ENCODE measurements around the gene RAD51B.

RAD51B gene

DNA sequence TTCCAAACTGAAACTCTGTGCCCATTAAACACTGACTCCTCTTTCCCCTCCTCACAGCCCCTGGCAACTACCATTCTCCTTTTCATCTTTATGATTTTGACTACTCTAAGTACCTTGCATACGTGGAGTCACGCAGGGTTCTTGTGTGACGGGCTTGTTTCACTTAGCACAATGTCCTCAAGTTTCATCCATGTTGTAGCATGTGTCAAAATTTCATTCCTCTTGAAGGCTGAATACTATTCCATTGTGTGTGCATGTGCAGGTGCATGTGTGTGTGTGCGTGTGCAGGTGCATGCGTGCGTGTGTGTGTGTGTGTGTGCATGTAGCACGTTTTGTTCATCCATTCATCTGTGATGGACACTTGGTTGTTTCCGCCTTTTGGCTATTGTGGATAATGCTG lies 867.1 kb downstream of the RAD51B start:
- Mint-ChIP-seq H3K27ac (no peak overlapping the region), H3K4me1 (peaks cover 57% of the 10 kb centered on the region), H3K4me3 (no peak overlapping the region), H3K36me3 (peaks cover 7% of the 10 kb centered on the region), H3K9me3 (no peaks in the 10 kb centered on the region)
- DNase-seq (ENCODE audit: low spot score in 2 of 2), result no peak
- ATAC-seq, result no peak

DNA sequence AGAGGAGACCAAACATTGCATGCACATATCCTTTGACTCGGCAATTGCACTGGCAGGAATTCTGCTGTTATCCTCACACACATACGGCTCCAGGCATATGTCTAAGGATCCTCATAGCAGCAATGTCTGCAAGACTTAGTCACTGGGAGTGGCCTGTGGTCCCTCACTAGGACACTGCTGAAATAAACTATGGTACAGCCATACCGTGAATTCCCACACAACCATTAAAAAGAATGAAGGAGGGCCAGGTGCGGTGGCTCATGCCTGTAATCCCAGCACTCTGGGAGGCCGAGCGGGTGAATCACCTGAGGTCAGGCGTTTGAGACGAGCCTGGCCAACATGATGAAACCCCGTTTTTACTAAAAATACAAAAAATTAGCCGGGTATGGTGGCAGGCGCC lies 868.2 kb downstream of the RAD51B start:
- no peak for DNase-seq (ENCODE audit: low spot score in 2 of 2)
- Mint-ChIP-seq H3K4me3 (no peak overlapping the region), H3K9me3 (no peaks in the 10 kb centered on the region), H3K27ac (no peak overlapping the region), H3K4me1 (peaks cover 57% of the 10 kb centered on the region), H3K36me3 (peaks cover 13% of the 10 kb centered on the region)
- no peak for ATAC-seq

DNA sequence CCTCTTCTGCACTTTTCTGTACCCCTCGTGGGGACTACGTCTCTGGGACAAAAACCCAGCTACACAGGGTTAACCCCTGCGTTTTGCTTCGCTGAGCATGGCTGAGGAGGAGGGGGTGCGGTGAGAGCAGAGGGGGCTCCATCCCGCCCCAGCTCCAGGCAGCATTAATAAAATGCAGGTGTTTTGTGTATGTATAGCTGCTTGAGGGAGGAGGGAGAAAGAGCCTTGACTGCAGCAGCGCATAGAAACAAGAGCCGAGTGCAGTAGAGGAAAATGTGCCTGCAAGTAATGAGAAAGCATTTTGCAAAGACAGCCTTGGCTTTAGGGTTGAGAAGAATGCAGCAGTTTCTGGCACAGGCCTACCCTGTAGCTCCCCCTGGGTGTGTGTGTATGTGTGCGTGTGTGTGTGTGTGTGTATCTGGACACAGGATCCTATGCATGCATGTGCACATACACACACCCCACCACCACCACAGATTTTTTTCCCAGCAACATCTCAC lies 869.3 kb downstream of the RAD51B start:
- H3K9me3 Mint-ChIP-seq, result no peaks in the 10 kb centered on the region
- no peak for DNase-seq (ENCODE audit: low spot score in 2 of 2)
- H3K27ac Mint-ChIP-seq, result peak overlapping the region; percentile 24
- peaks cover 59% of the 10 kb centered on the region for H3K4me1 Mint-ChIP-seq
- peaks cover 13% of the 10 kb centered on the region for H3K36me3 Mint-ChIP-seq
- no peak for ATAC-seq
- no peak overlapping the region for H3K4me3 Mint-ChIP-seq

DNA sequence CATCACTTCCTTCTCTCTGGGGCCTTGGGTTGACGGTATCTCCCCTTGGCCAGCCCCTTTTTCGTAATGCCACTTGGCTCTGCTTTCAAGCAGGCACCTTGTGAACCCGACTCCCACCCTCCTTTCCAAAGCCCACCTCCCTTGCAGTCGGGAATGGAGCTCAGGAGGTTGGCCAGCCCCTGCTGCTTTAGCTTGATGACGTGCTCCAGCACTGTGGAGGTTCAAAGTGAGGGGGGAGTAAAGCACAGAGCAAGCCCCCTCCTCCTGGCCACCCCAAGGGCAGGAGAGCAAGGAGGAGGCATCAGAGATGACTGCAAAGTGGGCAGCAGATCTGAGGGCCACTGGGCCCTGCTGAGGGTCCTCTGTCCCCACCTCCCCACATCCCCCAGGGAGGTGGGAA lies 869.9 kb downstream of the RAD51B start:
- H3K27ac Mint-ChIP-seq, result peak overlapping the region; percentile 24

DNA sequence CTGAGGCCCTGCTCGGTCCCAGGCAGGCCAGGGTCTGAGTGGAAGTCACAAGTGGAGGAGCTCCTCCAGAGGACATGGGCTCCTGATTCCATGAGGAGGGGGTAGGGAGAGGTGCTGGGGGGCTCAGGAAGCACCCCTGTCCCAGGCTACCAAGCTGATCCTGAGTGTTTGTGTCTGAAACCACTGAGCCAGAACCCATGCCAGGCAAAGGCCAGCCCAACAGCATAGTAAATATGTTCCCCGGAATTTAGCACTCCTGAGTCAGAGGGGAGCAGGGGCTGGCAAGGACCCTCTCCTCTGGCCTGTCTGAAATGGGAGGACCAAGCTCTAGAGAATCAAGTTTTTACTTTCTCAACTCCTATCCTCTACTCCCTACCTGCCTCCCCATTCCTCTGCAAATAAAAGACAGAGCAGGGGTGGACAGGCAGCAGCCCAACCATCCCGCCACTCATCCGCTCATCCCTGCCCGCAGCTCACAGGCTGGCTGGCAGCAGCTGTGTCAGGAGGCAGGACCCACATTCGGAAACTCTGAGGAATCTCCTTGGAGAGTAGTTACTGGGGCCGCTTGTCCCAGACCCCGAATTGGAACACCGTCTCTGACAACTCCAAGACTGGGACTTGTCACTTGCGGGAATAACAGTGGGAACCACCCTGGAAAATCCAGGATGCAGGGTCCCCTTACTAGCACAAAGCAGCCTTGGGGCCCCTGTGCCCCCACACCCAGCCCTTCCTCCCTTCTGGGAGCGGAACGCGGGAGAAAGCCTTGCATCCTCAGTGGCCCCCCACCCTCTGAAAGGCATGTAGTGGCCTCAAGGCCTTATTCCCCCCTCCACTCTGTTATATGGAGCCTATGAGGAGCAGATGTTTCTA lies 870.7 kb downstream of the RAD51B start:
- DNase-seq (ENCODE audit: low spot score in 2 of 2), result no peak
- no peaks in the 10 kb centered on the region for H3K9me3 Mint-ChIP-seq
- peaks cover 15% of the 10 kb centered on the region for H3K36me3 Mint-ChIP-seq
- H3K27ac Mint-ChIP-seq, result no peak overlapping the region
- no peak overlapping the region for H3K4me3 Mint-ChIP-seq
- no peak for ATAC-seq
- peaks cover 59% of the 10 kb centered on the region for H3K4me1 Mint-ChIP-seq

More for the DNA sequence above, 869.9 kb downstream of the RAD51B start:
- Mint-ChIP-seq H3K9me3 (no peaks in the 10 kb centered on the region), H3K36me3 (peaks cover 13% of the 10 kb centered on the region), H3K4me3 (no peak overlapping the region), H3K4me1 (peaks cover 59% of the 10 kb centered on the region)
- DNase-seq (ENCODE audit: low spot score in 2 of 2), result no peak
- no peak for ATAC-seq

DNA sequence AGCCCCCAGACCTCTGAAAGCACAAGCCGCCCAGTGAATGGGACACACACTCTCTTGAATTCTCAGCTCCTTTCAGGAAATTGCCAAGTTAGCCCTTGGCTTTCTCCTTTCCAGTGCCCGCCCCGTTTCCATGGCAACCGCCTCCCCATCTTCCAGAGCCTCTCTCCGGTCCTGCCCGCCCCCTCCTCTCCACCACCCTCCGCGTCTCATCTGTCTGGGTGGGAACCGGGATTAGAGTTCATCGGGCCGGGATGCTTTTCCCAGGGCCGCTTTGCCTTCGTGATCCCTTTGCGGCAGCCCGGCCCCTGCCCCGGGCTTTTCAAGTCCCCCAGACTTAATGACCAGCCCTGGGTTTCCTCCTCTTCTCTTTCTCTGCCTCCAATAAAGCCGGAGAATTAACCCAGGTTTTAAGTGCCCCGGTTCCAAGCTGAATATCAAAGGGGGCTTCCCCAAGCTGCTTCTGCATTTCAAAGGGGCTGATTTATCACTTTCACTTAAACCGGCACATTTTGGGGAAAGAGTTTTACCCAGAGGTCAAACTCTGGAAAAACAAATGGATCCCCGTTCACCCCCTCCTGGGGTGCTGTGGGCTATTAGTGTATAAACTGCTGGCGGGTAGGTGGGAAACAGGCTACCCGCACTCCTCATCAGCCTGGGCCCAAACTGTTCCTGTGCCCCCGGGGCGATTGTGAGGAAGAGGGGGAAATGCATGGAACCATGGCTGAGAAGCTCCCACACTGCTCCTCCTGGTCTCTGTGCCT lies 871.6 kb downstream of the RAD51B start:
- Mint-ChIP-seq H3K4me3 (no peak overlapping the region), H3K27ac (peak overlapping the region; percentile 20), H3K4me1 (peaks cover 59% of the 10 kb centered on the region), H3K9me3 (no peaks in the 10 kb centered on the region), H3K36me3 (peaks cover 11% of the 10 kb centered on the region)
- DNase-seq (ENCODE audit: low spot score in 2 of 2) (no peak), ATAC-seq (no peak)

DNA sequence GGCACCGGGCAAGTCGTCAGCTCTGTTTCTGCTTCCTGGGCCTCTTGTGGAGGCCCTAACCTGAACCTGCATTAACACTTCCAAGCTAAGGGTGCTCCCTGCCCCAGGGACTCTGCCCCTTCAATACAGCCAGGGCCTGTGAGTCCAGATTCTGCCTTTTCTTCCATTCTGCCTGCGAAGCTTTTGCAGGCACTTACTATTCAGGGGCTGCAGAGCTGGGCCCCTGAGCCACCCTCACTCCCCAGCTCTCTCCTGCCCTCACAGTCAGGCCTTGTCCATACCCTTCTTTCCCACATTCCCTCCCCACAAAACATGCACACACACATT lies 872.2 kb downstream of the RAD51B start:
- Mint-ChIP-seq H3K27ac (no peak overlapping the region), H3K4me3 (no peak overlapping the region), H3K36me3 (peaks cover 11% of the 10 kb centered on the region), H3K9me3 (no peaks in the 10 kb centered on the region), H3K4me1 (peaks cover 59% of the 10 kb centered on the region)
- DNase-seq (ENCODE audit: low spot score in 2 of 2) (no peak), ATAC-seq (no peak)

DNA sequence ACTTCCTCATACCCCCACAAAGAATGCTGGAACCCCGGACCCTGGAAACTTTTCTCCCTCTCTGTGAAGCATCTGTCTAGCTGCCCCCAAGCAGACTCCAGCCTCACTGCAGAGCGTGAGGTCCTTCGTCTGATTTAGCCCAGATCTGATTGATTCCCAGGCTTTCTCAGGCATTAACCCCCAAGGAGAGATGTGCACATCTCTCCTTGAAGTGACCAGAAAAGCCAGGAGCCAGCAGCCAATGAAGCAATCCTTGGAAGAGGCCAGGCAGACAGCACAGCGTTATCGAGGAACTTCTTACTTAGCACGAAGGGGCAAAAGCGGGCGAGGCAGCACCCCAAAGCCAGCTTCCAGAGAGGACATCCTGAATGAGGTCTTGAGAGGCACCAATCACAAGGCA lies 872.6 kb downstream of the RAD51B start:
- ATAC-seq, result no peak
- H3K27ac Mint-ChIP-seq, result no peak overlapping the region
- H3K4me1 Mint-ChIP-seq, result peaks cover 59% of the 10 kb centered on the region
- no peak for DNase-seq (ENCODE audit: low spot score in 2 of 2)
- H3K4me3 Mint-ChIP-seq, result no peak overlapping the region
- H3K9me3 Mint-ChIP-seq, result no peaks in the 10 kb centered on the region
- H3K36me3 Mint-ChIP-seq, result peaks cover 11% of the 10 kb centered on the region

DNA sequence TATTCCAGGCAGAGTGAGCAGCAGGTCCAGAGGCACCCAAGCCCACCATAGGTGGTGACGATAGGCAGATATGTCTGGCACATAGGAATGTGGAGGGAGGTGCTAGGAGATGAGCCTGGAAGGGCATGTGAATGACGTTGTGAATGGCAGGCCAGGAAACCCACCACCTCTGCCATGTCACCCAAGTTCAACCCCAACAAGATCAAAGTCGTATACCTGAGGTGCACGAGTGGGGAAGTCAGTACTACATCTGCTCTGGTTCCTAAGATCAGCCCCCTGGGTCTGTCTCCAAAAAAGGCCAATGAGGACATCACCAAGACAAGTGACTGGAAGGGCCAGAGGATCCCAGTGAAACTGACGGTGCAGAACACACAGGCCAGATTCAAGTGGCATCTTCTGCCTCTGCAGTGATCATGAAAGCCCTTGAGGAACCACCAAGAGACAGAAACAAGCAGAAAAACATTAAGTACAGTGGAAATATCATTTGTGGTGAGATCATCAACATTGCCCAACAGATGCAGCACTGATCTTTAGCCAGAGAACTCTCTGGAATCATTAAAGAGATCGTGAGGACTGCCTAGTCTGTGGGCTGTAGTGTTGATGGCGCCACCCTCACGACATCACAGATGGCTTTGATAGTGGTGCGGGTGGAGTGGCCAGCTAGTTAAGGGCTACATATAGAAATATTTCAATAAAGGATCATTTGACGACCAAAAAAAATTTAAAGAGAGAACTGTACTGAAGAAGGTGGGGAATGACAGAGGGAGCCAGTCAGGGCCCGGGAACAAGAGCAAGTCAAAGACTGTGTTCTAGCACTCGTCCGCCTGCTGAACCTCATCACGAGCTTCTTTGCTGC lies 873.6 kb downstream of the RAD51B start:
- ATAC-seq (no peak), DNase-seq (ENCODE audit: low spot score in 2 of 2) (no peak)
- Mint-ChIP-seq H3K36me3 (peaks cover 11% of the 10 kb centered on the region), H3K4me3 (no peak overlapping the region), H3K4me1 (peaks cover 59% of the 10 kb centered on the region), H3K27ac (no peak overlapping the region), H3K9me3 (no peaks in the 10 kb centered on the region)

DNA sequence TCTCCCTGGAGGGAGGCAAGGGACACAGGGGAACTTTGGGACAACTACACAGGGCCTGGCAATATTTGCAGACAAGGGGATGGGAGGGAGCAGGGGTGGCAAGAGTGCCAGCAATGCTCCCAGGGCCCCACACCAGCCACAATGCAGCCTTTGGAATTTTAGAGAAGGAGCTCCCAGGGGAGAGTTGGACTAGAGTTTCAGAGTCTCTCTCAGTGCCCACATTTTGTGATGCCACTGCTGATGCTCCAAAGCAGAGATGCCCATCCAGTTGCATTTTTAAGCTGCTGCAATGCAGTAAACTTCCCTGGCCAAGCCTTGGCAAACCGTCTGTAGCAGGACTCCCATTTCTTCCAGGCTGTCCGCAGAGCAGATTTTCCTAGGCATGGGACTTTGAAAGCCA lies 874.3 kb downstream of the RAD51B start:
- H3K36me3 Mint-ChIP-seq, result peaks cover 11% of the 10 kb centered on the region
- no peak overlapping the region for H3K4me3 Mint-ChIP-seq
- no peak overlapping the region for H3K27ac Mint-ChIP-seq
- peaks cover 57% of the 10 kb centered on the region for H3K4me1 Mint-ChIP-seq
- no peaks in the 10 kb centered on the region for H3K9me3 Mint-ChIP-seq
- DNase-seq (ENCODE audit: low spot score in 2 of 2) (no peak), ATAC-seq (no peak)

DNA sequence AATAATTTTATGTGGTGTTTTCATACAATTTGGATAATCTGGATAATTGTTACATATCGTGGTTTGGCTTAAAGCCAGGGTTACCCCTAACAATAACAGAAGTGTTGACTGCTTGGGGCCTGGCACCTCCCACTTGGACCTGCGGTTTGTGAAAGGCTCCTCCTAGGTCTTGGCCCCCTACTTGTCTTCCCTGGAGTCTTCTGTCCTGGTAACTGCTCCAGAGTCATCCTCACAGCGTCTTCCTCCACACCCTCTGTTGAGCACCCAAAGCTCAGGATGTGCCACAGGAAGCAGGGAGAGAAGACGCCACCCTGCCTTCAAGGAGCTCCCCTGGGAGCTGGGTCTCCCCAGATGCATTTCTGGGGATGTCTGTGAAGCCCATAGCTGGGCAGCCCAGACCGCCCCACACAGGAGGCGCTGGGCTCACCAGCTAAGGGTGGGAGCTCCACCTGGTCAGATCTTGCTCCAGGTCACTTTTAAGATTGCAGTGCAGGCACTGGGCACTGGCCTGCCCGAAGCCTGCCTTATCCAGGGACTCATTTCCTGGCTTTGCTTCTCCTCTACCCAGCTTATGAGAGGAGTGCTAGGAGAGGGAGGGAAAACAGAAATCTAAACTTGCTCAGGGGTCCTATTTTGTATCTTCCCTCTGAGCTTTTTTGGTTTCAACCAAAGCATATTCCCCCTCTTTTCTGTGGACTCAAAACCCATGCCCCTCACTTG lies 875.1 kb downstream of the RAD51B start:
- DNase-seq (ENCODE audit: low spot score in 2 of 2) (no peak), ATAC-seq (no peak)
- peak overlapping the region; percentile 46 for H3K4me3 Mint-ChIP-seq
- H3K4me1 Mint-ChIP-seq, result peaks cover 50% of the 10 kb centered on the region
- H3K9me3 Mint-ChIP-seq, result no peaks in the 10 kb centered on the region
- peak overlapping the region; percentile 89 for H3K27ac Mint-ChIP-seq
- H3K36me3 Mint-ChIP-seq, result peaks cover 11% of the 10 kb centered on the region

DNA sequence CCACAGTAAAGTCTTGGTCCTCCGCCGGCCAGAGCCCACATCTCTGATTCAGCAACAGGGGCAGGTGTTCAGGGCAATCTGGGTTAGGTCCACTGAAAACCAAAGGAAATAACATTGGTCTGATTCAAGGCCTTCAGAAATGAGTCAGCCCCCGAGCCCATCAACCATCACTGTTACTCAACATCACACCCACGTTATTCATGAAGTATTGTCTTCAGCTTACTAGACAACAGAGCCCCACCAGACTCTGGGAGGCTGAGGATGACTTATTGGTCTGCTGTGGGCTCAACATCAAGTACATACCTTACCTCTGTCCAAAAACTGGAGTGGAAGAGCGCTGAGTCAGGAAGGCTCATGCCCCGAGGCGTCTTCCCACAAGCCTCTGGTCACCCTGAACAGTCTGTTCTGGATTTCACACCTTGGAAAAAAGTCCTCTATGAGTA lies 875.8 kb downstream of the RAD51B start:
- peak; percentile 99 for ATAC-seq
- peaks cover 50% of the 10 kb centered on the region for H3K4me1 Mint-ChIP-seq
- H3K36me3 Mint-ChIP-seq, result peaks cover 11% of the 10 kb centered on the region
- H3K9me3 Mint-ChIP-seq, result no peaks in the 10 kb centered on the region
- H3K4me3 Mint-ChIP-seq, result peak overlapping the region; percentile 46
- H3K27ac Mint-ChIP-seq, result peak overlapping the region; percentile 89
- DNase-seq (ENCODE audit: low spot score in 2 of 2), result peak; percentile 29 to 76

DNA sequence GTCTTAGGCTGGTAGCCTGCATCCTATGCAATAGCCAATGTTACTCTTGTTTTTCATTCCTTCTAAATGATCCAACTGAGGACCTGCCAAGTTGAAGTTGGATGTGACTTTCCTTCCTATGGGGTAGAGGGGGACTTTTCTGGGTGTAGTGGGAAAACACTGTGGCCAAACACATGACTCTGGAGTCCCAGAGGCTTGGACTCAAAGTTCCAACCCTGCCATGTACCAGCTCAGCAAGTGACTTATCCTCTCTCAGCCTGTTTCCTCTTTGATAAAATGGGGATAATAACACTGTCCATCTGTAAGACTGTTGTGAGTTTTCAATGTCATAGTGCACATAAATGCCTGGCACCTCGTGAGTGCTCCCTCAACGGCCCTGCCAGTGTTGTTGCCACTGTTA lies 876.3 kb downstream of the RAD51B start:
- no peaks in the 10 kb centered on the region for H3K9me3 Mint-ChIP-seq
- peaks cover 11% of the 10 kb centered on the region for H3K36me3 Mint-ChIP-seq
- H3K27ac Mint-ChIP-seq, result peak overlapping the region; percentile 89
- peaks cover 50% of the 10 kb centered on the region for H3K4me1 Mint-ChIP-seq
- ATAC-seq (no peak), DNase-seq (ENCODE audit: low spot score in 2 of 2) (no peak)
- peak overlapping the region; percentile 46 for H3K4me3 Mint-ChIP-seq

DNA sequence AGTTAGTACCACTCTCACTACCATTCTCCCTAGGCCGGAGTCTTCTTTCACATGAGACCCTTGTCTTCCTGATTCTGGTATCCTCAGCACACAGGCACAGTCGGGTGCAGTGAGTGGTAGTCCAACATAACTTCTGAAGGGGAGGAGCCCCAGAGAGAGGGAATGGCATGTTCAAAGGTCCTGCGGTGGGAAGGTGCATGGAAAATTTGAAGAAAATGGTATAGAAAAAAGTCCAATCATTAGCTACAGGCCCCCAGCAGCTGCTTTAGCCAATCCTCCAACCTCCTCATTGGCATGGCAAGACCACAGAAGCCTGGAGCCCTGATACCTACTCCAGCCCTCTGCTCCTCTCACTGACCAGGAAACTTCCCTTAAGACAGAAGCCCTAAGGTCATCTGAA lies 876.7 kb downstream of the RAD51B start:
- H3K27ac Mint-ChIP-seq, result no peak overlapping the region
- no peak for DNase-seq (ENCODE audit: low spot score in 2 of 2)

More for the DNA sequence above, 876.7 kb downstream of the RAD51B start:
- H3K36me3 Mint-ChIP-seq, result peaks cover 11% of the 10 kb centered on the region
- no peaks in the 10 kb centered on the region for H3K9me3 Mint-ChIP-seq
- no peak overlapping the region for H3K4me3 Mint-ChIP-seq
- no peak for ATAC-seq
- H3K4me1 Mint-ChIP-seq, result peaks cover 50% of the 10 kb centered on the region
